ENCODE data around the gene PRICKLE2.

PRICKLE2 gene

GRCh38 chr3:64152676-64153466 is 72.4 kb downstream of the PRICKLE2 start:
- DNase-seq: no peak

DNA sequence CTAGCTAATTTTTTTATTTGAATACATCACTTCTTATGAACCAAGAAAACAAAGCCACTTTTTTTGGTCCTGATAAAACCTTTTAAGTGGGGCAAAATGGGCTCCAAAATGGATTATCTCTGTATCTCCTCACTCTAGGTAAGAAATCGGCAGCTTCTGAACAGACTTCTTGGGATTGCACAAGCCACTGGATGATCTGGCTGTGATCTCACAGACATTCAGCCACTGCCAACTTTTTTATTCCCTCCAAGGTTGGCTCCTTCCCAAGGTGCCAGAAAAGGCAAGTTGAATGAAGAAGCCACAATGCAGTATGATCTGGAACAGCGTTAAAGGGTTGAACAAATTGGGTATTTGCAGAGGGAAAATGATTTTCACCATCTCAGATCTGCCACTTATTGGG is 73.2 kb downstream of the PRICKLE2 start:
- no peak for DNase-seq

DNA sequence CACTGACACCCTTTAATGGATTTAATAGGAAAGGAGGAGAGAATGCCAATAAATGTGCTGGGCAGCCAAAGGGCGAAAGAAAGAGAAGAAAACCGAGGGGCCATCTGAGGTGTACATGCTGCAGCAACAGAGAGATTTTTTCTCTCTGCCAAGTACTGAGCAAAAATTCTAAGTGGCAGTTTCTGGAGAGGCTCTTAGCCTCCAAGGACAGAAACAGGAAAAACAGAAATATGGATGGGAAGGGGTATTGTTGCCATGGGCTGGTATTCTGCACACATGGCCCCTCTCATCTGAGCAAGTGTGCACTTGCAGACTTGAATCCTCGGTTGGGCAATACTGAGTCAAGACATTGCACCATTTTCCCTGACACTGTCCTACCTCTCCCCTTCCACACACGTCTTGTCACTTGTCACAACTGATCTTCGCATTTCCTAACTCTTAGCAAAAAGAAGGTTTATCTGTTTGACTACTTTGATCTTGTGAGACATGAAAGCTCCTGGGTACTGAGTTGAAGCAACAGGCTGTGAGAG is 73.9 kb downstream of the PRICKLE2 start:
- DNase-seq: peak; percentile 43

DNA sequence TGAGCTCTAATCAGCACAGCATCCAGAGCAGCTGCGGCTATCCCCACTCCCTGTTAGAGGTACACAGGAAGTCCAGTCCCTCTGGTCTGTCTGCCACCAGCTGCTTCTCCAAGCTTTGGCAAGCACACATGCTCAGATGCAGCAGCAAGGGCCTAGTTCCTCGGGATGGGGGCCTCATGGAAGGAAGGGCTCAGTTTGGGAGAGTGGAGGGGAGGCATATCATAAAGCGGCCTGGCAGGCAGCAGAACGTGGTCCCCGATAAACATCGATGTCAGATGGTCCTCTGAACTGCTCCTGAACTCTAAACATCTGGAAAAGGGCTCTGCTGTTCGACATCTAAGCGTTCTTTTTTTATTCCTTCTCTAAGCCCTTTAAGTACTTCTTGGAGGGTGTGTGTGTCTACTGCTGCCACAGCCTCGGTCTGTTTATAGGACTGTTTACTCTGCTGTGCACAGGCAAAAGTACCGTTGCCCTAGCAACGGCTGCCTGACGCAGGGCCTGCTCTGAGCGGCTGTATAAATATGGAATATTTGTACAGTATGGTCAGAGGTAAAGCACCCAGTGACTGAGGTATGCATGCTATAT is 74.6 kb downstream of the PRICKLE2 start:
- DNase-seq: no peak

- DNase-seq: no peak
Measured at GRCh38 chr3:64149886-64150285, 75.4 kb downstream of the PRICKLE2 start.

DNA sequence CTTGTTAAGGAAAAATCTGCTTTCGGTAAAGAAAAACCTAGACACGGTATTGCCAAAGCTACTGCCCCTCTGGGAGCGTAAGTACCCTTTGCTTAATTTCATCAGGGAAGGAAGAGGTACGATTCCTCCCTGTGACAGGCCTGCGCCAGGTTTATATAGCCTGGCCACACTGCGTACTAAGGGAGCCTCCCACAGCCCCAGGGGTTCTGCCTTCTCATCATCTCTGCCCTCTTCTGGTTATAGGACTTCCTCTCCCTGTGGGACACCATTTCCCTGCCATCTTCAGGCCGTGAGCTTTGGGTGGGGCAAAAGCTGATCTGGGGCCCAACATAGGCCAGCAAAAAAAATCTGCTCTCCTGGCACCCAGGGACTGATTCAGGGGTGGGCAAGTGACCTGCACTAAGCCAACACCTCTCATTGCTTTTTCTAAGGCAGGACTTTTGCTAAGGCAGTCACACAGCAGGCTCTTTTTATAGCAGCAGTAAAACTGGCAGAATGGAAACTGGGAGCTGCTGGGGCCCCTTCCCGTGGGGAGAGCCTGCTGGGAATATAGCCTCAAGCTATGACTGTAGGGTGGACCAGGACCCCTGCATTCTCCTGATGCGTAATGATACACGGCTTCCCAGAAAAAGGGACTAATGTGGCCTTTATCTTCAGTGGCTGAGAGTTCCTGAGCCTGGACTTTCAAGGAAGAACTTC is 76.2 kb downstream of the PRICKLE2 start:
- DNase-seq: no peak

DNA sequence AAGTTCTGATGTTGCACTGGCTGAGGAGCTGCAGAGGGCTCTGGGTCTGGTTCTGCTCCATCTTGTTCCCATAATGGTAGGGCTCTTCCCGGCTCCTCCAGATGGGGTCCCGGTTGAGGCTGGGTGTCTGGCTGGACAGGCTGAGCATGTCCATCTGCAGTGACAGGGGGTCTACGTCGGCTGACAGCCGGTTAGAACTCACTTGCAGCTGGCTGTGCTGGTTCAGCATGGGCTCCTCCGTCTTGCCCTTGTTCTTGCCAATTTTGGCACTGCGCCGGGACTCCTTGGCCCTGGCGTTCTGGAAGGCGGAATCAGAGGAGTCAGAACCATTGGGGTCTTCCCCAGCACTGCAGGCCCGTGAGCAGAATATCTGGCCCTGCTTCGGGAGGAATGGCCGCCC is 78.1 kb downstream of the PRICKLE2 start:
- DNase-seq: no peak

- DNase-seq: no peak
Measured at GRCh38 chr3:64145438-64145837, 79.8 kb downstream of the PRICKLE2 start.

- DNase-seq: no peak
Measured at GRCh38 chr3:64144241-64144900, 80.9 kb downstream of the PRICKLE2 start.

GRCh38 chr3:64143409-64144130 is 81.7 kb downstream of the PRICKLE2 start:
- DNase-seq: no peak

- no peak for DNase-seq
Measured at GRCh38 chr3:64141476-64141875, 83.8 kb downstream of the PRICKLE2 start.

DNA sequence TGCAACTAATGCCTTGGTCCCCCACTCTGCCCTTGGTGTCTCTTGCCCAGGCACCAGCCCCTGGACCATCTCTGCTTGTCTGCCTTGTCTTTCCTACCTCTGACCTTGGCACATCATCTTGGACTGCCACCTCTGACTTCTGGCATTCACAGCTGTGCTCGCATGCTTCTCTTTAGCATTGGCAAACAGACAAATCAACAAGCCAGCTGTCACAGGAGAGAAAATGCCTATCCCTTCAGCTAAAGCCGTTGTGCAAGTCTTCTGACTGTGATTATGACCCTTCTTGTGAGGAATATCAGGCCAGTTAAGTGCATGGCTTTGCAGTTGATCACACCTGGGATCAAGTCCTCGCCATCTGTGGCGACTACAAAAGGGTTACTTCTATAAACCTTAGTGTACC is 84.6 kb downstream of the PRICKLE2 start:
- no peak for DNase-seq

DNA sequence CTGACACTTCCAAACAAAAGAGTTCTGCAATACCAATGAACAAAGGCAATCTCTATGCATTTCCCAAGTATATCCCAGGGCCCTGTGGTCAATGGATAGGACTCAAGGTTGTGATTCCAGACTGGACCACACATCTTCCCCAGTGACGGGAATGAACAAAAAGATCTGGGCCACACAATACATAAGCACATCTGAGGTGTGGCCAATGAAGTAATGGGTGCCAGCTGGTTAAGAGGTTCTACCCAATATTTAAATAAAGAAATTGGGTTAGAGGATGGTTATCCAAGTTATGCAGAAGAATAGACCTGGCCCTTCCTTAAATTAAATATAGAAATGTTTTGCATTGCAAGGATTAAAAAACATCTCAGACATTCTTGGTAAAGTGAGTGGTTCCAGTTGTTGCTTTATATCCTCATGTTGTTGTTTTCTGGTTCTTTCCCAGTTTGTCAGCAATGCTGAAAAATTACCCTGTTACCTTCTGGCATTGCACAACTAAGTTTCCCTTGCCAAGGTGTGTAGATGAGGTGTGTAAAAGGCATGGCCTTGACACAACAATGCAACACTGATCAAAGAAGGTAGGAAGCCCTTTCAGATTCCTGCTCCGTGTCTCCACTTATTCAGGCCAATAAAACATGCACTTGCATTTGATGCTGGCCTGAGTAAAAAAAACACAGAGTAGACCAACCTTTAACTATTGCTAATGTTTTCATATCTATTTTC is 86.5 kb downstream of the PRICKLE2 start:
- DNase-seq: no peak

DNA sequence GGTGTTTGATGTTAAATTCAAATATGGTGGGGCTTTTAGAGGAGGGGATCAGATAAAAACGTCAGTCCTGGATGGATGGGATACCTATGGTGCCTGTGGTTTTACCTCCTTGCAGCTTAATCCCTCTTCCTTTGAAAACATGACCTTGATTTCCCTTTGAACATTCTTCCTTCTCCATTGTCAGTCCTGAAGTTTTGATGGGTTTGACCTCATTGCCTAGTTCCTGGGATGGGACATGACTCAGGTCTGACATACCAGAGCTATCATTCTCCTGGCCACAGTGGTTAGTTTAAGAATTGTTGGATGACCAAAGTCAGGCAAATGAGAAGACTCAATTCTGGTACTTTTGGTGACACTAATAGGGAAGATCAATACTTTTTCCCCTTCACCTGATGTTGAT is 87.2 kb downstream of the PRICKLE2 start:
- DNase-seq: no peak

DNA sequence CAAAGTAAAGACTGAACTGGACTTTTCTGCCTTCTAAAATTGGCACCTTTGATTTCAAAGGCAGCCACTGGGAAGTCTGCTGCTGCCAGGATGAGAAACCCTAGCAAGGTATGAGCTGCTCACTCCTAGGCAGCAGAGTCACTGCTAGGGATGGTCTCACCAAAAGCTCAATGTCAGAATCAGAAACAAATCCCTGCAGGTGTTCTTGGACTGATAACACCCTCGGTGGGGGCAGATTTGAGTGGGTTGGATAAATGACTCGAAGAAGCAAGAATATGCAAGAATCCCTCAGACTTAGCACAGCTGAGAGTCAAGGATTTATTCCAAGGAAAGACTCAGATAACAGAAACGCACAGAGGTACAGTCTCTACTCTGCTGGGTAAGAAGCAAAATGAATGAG is 90.4 kb downstream of the PRICKLE2 start:
- DNase-seq: no peak

DNA sequence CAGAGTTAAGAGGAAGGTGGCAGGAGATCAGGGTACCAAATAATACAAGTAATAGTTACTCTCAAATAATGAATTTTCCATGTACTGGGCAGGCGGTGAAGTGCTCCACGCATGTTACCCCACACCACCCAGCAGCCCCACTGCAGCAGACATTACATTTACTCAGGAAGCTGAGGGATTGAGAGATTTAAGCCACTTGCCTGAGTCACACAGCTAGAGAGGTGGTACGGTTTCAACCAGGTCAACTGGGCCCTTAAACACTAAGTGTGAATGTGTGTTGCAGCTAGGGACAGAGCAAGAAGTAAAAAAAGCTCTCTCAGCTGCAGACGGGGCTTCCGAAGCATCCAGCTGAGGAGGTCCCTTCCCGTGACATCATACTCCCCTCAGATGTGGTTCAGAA is 91.3 kb downstream of the PRICKLE2 start:
- no peak for DNase-seq

DNA sequence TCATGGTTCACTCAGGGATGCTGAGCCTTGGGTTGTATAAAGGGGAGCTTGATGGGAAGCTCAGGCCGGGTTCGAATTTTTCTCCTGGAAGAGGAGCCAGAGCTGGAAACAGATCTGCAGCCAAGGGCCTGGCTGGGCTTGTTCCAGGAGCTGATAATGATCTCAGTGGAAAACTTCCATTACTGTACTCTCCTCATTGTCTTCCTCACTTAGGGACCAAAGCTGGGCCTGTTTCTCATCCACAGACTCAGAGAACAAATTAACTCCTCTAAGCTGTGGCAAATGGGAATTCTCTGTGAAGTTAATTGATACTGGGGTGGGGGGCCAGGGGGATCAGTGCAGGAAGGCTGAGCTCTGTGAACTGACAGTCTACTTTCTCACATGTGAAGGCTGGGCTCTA is 92.0 kb downstream of the PRICKLE2 start:
- no peak for DNase-seq

DNA sequence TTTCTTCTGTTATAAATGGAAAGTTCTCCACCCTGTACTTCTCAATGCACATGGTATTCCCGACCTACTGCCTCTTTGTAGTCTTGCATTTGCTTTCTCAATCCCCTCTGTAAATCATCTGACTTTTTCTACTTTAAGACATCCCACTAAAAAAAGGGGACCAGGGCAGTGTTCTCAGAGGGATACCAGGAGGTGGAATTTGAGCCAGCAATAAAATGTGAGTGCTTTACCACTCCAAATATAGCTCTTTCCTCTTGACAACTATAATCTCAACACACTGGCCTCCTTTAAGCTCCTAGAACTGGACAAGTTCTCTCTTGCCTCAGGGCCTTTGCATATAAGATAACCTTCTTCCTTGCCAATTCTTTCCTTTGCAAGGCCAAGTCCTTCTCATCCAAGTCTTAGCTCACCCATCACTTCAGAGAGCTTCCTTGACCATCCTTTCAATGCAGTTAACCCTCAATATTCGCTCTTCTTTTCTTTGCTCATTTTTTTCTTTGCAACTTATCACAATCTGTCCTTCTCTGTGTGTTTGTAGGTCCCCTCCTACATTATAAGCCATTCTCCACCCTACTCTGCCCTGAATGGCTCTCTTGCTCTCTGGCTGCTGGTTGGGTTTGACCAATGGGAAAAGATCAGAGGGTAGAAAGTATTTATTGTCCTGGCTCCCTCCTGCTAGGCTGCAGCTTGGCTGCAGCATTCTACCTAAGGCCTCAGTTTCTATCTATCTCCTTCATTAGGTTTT is 93.4 kb downstream of the PRICKLE2 start:
- DNase-seq: no peak

GRCh38 chr3:64130436-64130835 is 94.8 kb downstream of the PRICKLE2 start:
- DNase-seq: no peak

GRCh38 chr3:64129581-64129980 is 95.7 kb downstream of the PRICKLE2 start:
- no peak for DNase-seq

GRCh38 chr3:64129106-64129505 is 96.2 kb downstream of the PRICKLE2 start:
- no peak for DNase-seq

Measured in MV-4-11 (cell line).